ENCODE measurements around the gene C16orf87. TPM values are rescaled to one million over a fixed set of nuclear protein-coding genes. Genes with fewer than 3 reads are reported as not detected.

C16orf87 gene
- polyA plus RNA-seq, 3 donors, result 6.1 to 9.7 (median 7.6) TPM

DNA sequence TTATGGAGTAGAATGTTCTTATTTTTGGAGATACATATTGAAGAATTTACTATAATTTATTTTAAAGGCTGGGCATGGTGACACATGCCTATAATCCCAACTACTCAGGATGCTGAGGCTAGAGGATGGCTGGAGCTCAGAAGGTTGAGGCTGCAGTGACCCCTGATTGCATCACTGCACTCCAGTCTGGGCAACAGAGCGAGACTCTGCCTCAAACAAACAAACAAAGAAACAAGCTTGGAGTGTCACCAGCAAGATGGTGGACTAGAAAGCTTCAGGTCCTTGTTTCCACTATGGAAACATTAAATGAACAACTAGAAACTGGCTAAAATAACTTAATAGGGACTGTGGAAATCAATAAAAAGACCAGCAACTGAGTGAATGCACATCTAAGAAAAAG, 35.3 kb upstream of the C16orf87 start:
- Histone ChIP-seq H2AFZ (ENCODE audit: insufficient read depth, low read depth, low read length, poor library complexity, severe bottlenecking) (no peak overlapping the region), H3K27me3 (ENCODE audit: control insufficient read depth in 2 of 2, insufficient read depth in 2 of 2, low read length in 2 of 2) (no peaks in the 10 kb centered on the region), H3K4me2 (replicated peaks; ENCODE audit: extremely low read depth, low read length, poor library complexity, severe bottlenecking) (no peak overlapping the region), H3K36me3 (replicated peaks in 1 of 2; ENCODE audit: control insufficient read depth in 1 of 2, insufficient read depth in 2 of 2, low read length in 2 of 2) (no peaks in the 10 kb centered on the region), H3K79me2 (ENCODE audit: insufficient read depth, low read length) (no peaks in the 10 kb centered on the region), H3K9ac (ENCODE audit: insufficient read depth, low read length, poor library complexity, severe bottlenecking) (no peak overlapping the region), H3K4me3 (replicated peaks in 1 of 3; ENCODE audit: low read depth in 2 of 3, low read length in 3 of 3) (no peak overlapping the region), H3K9me3 (replicated peaks in 1 of 2; ENCODE audit: control insufficient read depth in 1 of 2, insufficient read depth in 1 of 2, low read length in 2 of 2) (peaks cover 0 to 3% of the 10 kb centered on the region in 2 donors), H3K4me1 (ENCODE audit: control insufficient read depth in 1 of 2, insufficient read depth in 2 of 2, low read length in 2 of 2) (peaks cover 20 to 30% of the 10 kb centered on the region in 2 donors), H3K27ac (ENCODE audit: low read depth in 1 of 2, low read length in 2 of 2) (no peak overlapping the region), H4K20me1 (ENCODE audit: insufficient read depth, low read length) (no peaks in the 10 kb centered on the region)
- DNase-seq, result no peak
- H3K27ac Mint-ChIP-seq, result peak overlapping the region in 1 of 7 donors; percentile 15
- H3K27me3 Mint-ChIP-seq (ENCODE audit: low read depth in 3 of 3), result peaks cover 1 to 4% (median 3%) of the 10 kb centered on the region in 3 donors
- H3K36me3 Mint-ChIP-seq, result peaks cover 0 to 3% of the 10 kb centered on the region in 2 donors
- peaks cover 3 to 11% (median 8%) of the 10 kb centered on the region in 7 donors for H3K9me3 Mint-ChIP-seq
- H3K4me3 Mint-ChIP-seq, result no peak overlapping the region
- TF ChIP-seq, protein P1, sequence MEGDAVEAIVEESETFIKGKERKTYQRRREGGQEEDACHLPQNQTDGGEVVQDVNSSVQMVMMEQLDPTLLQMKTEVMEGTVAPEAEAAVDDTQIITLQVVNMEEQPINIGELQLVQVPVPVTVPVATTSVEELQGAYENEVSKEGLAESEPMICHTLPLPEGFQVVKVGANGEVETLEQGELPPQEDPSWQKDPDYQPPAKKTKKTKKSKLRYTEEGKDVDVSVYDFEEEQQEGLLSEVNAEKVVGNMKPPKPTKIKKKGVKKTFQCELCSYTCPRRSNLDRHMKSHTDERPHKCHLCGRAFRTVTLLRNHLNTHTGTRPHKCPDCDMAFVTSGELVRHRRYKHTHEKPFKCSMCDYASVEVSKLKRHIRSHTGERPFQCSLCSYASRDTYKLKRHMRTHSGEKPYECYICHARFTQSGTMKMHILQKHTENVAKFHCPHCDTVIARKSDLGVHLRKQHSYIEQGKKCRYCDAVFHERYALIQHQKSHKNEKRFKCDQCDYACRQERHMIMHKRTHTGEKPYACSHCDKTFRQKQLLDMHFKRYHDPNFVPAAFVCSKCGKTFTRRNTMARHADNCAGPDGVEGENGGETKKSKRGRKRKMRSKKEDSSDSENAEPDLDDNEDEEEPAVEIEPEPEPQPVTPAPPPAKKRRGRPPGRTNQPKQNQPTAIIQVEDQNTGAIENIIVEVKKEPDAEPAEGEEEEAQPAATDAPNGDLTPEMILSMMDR (IDR thresholded peaks at IDR 0.05), result no peak
- WGBS (ENCODE audit: insufficient coverage), result 60% methylated on average over 1 of the region's 1 CpG
- peaks cover 39% of the 10 kb centered on the region for H3K4me1 Mint-ChIP-seq
- intact Hi-C loops (cut with micrococcal nuclease), result no loop called here

DNA sequence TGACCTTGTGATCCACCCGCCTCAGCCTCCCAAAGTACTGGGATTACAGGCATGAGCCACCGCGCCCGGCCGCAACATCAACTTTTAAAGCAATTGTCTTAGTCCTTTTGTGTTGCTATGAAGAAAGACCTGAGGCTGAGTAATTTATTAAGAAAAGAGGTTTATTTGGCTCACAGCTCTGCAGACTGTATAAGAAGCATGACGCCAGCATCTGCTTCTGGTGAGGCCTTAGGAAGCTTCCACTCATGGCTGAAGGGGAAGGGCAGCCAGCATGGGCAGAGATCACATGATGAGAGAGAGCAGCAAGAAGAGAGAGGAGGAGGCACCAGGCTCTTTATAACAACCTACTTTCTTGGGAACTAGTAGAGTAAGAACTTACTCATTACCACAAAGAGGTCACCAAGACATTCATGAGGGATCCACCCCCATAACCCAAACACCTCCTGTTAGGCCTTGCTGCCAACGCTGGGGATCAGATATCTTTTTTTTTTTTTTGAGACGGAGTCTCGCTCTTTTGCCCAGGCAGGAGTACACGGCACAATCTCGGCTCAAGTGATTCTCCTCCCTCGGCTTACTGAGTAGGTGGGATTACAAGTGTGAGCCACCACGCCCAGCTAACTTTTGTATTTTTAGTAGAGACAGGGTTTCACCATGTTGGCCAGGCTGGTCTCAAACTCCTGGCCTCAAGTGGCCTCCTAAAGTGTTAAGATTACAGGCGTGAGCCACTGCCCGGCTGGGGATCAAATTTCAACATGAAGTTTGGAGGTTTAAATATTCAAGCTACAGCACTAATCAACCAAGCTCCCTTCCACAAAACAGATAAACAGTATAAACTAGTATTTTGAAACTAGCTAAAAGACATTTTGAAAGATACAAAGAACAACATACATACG, 31.8 kb upstream of the C16orf87 start:
- peaks cover 3 to 13% (median 8%) of the 10 kb centered on the region in 7 donors for H3K9me3 Mint-ChIP-seq
- H2AFZ ChIP-seq (ENCODE audit: insufficient read depth, low read depth, low read length, poor library complexity, severe bottlenecking), result no peak overlapping the region
- 100% methylated on average over 3 of the region's 16 CpGs for WGBS (ENCODE audit: insufficient coverage)

More for the DNA sequence above, 31.8 kb upstream of the C16orf87 start:
- Histone ChIP-seq H3K79me2 (ENCODE audit: insufficient read depth, low read length) (no peaks in the 10 kb centered on the region), H3K27ac (ENCODE audit: low read depth in 1 of 2, low read length in 2 of 2) (no peak overlapping the region), H3K9ac (ENCODE audit: insufficient read depth, low read length, poor library complexity, severe bottlenecking) (no peak overlapping the region), H3K4me2 (replicated peaks; ENCODE audit: extremely low read depth, low read length, poor library complexity, severe bottlenecking) (no peak overlapping the region), H3K4me1 (ENCODE audit: control insufficient read depth in 1 of 2, insufficient read depth in 2 of 2, low read length in 2 of 2) (peaks cover 23 to 35% of the 10 kb centered on the region in 2 donors), H3K9me3 (replicated peaks in 1 of 2; ENCODE audit: control insufficient read depth in 1 of 2, insufficient read depth in 1 of 2, low read length in 2 of 2) (peaks cover 0 to 3% of the 10 kb centered on the region in 2 donors), H4K20me1 (ENCODE audit: insufficient read depth, low read length) (no peaks in the 10 kb centered on the region), H3K36me3 (replicated peaks in 1 of 2; ENCODE audit: control insufficient read depth in 1 of 2, insufficient read depth in 2 of 2, low read length in 2 of 2) (no peaks in the 10 kb centered on the region), H3K4me3 (replicated peaks in 1 of 3; ENCODE audit: low read depth in 2 of 3, low read length in 3 of 3) (no peak overlapping the region), H3K27me3 (ENCODE audit: control insufficient read depth in 2 of 2, insufficient read depth in 2 of 2, low read length in 2 of 2) (no peaks in the 10 kb centered on the region)
- H3K27ac Mint-ChIP-seq, result peak overlapping the region in 2 of 7 donors; percentile 15 to 78
- TF ChIP-seq, protein P1 (IDR thresholded peaks at IDR 0.05), result no peak
- intact Hi-C loops (cut with micrococcal nuclease), result no loop called here
- peaks cover 0 to 3% of the 10 kb centered on the region in 2 donors for H3K36me3 Mint-ChIP-seq
- peaks cover 0 to 1% (median 1%) of the 10 kb centered on the region in 3 donors for H3K27me3 Mint-ChIP-seq (ENCODE audit: low read depth in 3 of 3)
- no peak overlapping the region for H3K4me3 Mint-ChIP-seq
- H3K4me1 Mint-ChIP-seq, result peaks cover 39% of the 10 kb centered on the region
- DNase-seq, result no peak
